ENCODE data around the gene APPL2. TPM values are rescaled to one million over a fixed set of nuclear protein-coding genes. Genes with fewer than 3 reads are reported as not detected.
A peak's percentile ranks its signal among the peaks of the same experiment; 100 is the strongest.

Gene APPL2
- polyA plus RNA-seq, 3 donors, result 6.4 to 19.8 (median 9.0) TPM

DNA sequence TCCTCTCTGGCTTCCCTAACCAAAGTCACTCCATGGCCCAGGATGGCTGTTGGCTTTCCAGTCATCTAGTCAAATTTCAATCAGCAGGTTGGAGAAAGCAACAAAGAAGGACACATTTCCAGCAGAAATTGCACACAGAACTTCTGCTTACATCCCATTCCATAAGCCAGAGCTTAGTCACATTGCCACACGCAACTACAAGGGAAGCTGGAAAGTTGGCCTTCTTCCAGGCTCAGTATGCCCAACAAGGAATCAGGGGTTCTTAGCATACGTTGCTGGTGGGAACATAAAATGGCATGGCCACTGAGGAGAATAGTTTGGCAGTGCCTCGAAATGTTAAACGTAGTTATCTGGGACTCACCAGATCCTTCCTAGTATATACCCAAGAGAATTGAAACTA, 9.3 kb upstream of the APPL2 start:
- Histone ChIP-seq H3K27me3 (ENCODE audit: control insufficient read depth in 2 of 2, insufficient read depth in 2 of 2, low read length in 2 of 2) (peaks cover 0 to 3% of the 10 kb centered on the region in 2 donors), H3K9ac (ENCODE audit: insufficient read depth, low read length, poor library complexity, severe bottlenecking) (no peak overlapping the region), H3K4me1 (ENCODE audit: control insufficient read depth in 1 of 2, insufficient read depth in 2 of 2, low read length in 2 of 2) (peaks cover 0 to 5% of the 10 kb centered on the region in 2 donors), H3K9me3 (replicated peaks in 1 of 2; ENCODE audit: control insufficient read depth in 1 of 2, insufficient read depth in 1 of 2, low read length in 2 of 2) (peaks cover 0 to 4% of the 10 kb centered on the region in 2 donors), H3K27ac (ENCODE audit: low read depth in 1 of 2, low read length in 2 of 2) (no peak overlapping the region), H3K36me3 (replicated peaks in 1 of 2; ENCODE audit: control insufficient read depth in 1 of 2, insufficient read depth in 2 of 2, low read length in 2 of 2) (no peaks in the 10 kb centered on the region), H4K20me1 (ENCODE audit: insufficient read depth, low read length) (no peaks in the 10 kb centered on the region), H3K4me2 (replicated peaks; ENCODE audit: extremely low read depth, low read length, poor library complexity, severe bottlenecking) (no peak overlapping the region), H3K79me2 (ENCODE audit: insufficient read depth, low read length) (no peaks in the 10 kb centered on the region), H2AFZ (ENCODE audit: insufficient read depth, low read depth, low read length, poor library complexity, severe bottlenecking) (no peak overlapping the region), H3K4me3 (replicated peaks in 1 of 3; ENCODE audit: low read depth in 2 of 3, low read length in 3 of 3) (no peak overlapping the region)
- TF ChIP-seq, protein P1, sequence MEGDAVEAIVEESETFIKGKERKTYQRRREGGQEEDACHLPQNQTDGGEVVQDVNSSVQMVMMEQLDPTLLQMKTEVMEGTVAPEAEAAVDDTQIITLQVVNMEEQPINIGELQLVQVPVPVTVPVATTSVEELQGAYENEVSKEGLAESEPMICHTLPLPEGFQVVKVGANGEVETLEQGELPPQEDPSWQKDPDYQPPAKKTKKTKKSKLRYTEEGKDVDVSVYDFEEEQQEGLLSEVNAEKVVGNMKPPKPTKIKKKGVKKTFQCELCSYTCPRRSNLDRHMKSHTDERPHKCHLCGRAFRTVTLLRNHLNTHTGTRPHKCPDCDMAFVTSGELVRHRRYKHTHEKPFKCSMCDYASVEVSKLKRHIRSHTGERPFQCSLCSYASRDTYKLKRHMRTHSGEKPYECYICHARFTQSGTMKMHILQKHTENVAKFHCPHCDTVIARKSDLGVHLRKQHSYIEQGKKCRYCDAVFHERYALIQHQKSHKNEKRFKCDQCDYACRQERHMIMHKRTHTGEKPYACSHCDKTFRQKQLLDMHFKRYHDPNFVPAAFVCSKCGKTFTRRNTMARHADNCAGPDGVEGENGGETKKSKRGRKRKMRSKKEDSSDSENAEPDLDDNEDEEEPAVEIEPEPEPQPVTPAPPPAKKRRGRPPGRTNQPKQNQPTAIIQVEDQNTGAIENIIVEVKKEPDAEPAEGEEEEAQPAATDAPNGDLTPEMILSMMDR (IDR thresholded peaks at IDR 0.05), result no peak
- H3K4me1 Mint-ChIP-seq, result no peaks in the 10 kb centered on the region
- peaks cover 0 to 17% (median 8%) of the 10 kb centered on the region in 7 donors for H3K9me3 Mint-ChIP-seq
- no peak for DNase-seq
- intact Hi-C loops (cut with micrococcal nuclease), result no loop called here
- H3K4me3 Mint-ChIP-seq, result no peak overlapping the region
- H3K36me3 Mint-ChIP-seq, result no peaks in the 10 kb centered on the region
- no peak overlapping the region for H3K27ac Mint-ChIP-seq
- 88% methylated on average over 1 of the region's 4 CpGs for WGBS (ENCODE audit: insufficient coverage)
- peaks cover 0 to 4% (median 1%) of the 10 kb centered on the region in 3 donors for H3K27me3 Mint-ChIP-seq (ENCODE audit: low read depth in 3 of 3)

DNA sequence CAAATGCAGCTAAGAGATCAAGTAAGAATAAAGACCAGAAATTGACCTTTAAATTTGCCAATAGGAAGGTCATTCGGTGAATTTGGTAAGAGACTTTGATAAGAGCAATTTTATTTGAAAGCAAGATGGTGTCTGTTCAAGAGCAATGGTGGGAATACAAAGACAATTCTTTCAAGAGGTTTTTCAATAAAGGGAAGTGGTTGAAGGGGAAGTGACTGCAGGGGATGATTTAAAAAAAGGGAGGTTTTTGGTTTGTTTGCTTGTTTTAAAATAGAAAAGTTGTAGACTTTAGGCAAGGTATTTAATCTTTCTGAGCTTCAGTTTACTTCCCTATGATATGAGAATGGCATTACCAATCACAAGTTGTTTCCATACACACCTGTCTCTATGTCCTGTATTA, 4.3 kb upstream of the APPL2 start:
- 88% methylated on average over 1 of the region's 1 CpG for WGBS (ENCODE audit: insufficient coverage)
- Histone ChIP-seq H3K9me3 (replicated peaks in 1 of 2; ENCODE audit: control insufficient read depth in 1 of 2, insufficient read depth in 1 of 2, low read length in 2 of 2) (peaks cover 0 to 1% of the 10 kb centered on the region in 2 donors), H4K20me1 (ENCODE audit: insufficient read depth, low read length) (no peaks in the 10 kb centered on the region), H3K4me2 (replicated peaks; ENCODE audit: extremely low read depth, low read length, poor library complexity, severe bottlenecking) (no peak overlapping the region), H3K27ac (ENCODE audit: low read depth in 1 of 2, low read length in 2 of 2) (no peak overlapping the region), H3K27me3 (ENCODE audit: control insufficient read depth in 2 of 2, insufficient read depth in 2 of 2, low read length in 2 of 2) (peaks cover 0 to 3% of the 10 kb centered on the region in 2 donors), H3K4me1 (ENCODE audit: control insufficient read depth in 1 of 2, insufficient read depth in 2 of 2, low read length in 2 of 2) (peaks cover 7 to 19% of the 10 kb centered on the region in 2 donors), H3K79me2 (ENCODE audit: insufficient read depth, low read length) (peaks cover under 1% of the 10 kb centered on the region), H3K9ac (ENCODE audit: insufficient read depth, low read length, poor library complexity, severe bottlenecking) (no peak overlapping the region), H3K36me3 (replicated peaks in 1 of 2; ENCODE audit: control insufficient read depth in 1 of 2, insufficient read depth in 2 of 2, low read length in 2 of 2) (no peaks in the 10 kb centered on the region), H3K4me3 (replicated peaks in 1 of 3; ENCODE audit: low read depth in 2 of 3, low read length in 3 of 3) (no peak overlapping the region), H2AFZ (ENCODE audit: insufficient read depth, low read depth, low read length, poor library complexity, severe bottlenecking) (peak overlapping the region; percentile 26)
- H3K4me1 Mint-ChIP-seq, result peaks cover 6% of the 10 kb centered on the region
- peak in 1 of 3 donors; percentile 10 for DNase-seq
- H3K9me3 Mint-ChIP-seq, result peaks cover 0 to 6% (median under 1%) of the 10 kb centered on the region in 7 donors
- H3K27me3 Mint-ChIP-seq (ENCODE audit: low read depth in 3 of 3), result peaks cover 2 to 5% (median 5%) of the 10 kb centered on the region in 3 donors
- intact Hi-C loops (cut with micrococcal nuclease), result no loop called here
- no peak overlapping the region for H3K27ac Mint-ChIP-seq
- no peaks in the 10 kb centered on the region for H3K36me3 Mint-ChIP-seq
- TF ChIP-seq, protein P1 (IDR thresholded peaks at IDR 0.05), result no peak
- H3K4me3 Mint-ChIP-seq, result no peak overlapping the region
